Keratinocyte (primary cell): ENCODE measurements around the gene B3GALT6. TPM values are rescaled to one million over a fixed set of nuclear protein-coding genes. Genes with fewer than 3 reads are reported as not detected.

Experiments
- DNase-seq: peaks from one replicate; pipeline ENCODE4 v3.0.0-alpha.2; 2011; ENCODE audit warnings: low read depth, missing footprints, low spot score
- FAIRE-seq: peaks from 2 replicates; lab custom pipeline; 2011; peaks lifted over from hg19 to GRCh38; lab: Jason Lieb, UNC
- H2AFZ ChIP-seq: 2 replicates; pipeline ENCODE4 v1.6.0; 2012; ENCODE audit warnings: low read length, control low read depth, inconsistent platforms; ENCODE audit not compliant: control insufficient read depth
- H3K27ac ChIP-seq: 2 replicates; pipeline ENCODE4 v1.5.1; 2011; ENCODE audit warnings: low read length; ENCODE audit not compliant: control insufficient read depth, insufficient read depth
- H3K27me3 ChIP-seq: 3 replicates; pipeline ENCODE4 v1.6.0; 2011; ENCODE audit warnings: low read length; ENCODE audit not compliant: control insufficient read depth, insufficient read depth; ENCODE audit errors: extremely low read depth
- H3K36me3 ChIP-seq, 2 experiments: 2 replicates in 1 of 2; 3 replicates in 1 of 2; pipeline ENCODE4 v1.5.1; 2011; ENCODE audit warnings: low read length in 2 of 2, mild to moderate bottlenecking in 1 of 2; ENCODE audit not compliant: control insufficient read depth in 2 of 2, insufficient read depth in 2 of 2; ENCODE audit errors: extremely low read depth in 1 of 2
- H3K4me1 ChIP-seq: 3 replicates; pipeline ENCODE4 v1.5.1; 2011; ENCODE audit warnings: low read length; ENCODE audit not compliant: control insufficient read depth, insufficient read depth; ENCODE audit errors: extremely low read depth
- H3K4me2 ChIP-seq: 3 replicates; pipeline ENCODE4 v1.6.0; 2011; ENCODE audit warnings: low read depth, low read length; ENCODE audit not compliant: control insufficient read depth, insufficient read depth; ENCODE audit errors: extremely low read depth
- H3K4me3 ChIP-seq, 3 experiments: fragments of 200-600 bp in 1 of 3; sonication (generic) in 1 of 3; 2 replicates in 2 of 3; 3 replicates in 1 of 3; pipeline ENCODE4 v1.5.1; 2011 to 2016; ENCODE audit warnings: low read length in 3 of 3, mild to moderate bottlenecking in 3 of 3, control low read depth in 2 of 3, inconsistent platforms in 1 of 3, low read depth in 1 of 3, mixed read lengths in 1 of 3, mixed run types in 1 of 3, moderate library complexity in 1 of 3; ENCODE audit not compliant: control insufficient read depth in 2 of 3, insufficient read depth in 2 of 3; ENCODE audit errors: extremely low read depth in 1 of 3
- H3K79me2 ChIP-seq: 2 replicates; pipeline ENCODE4 v1.6.0; 2012; ENCODE audit warnings: low read length; ENCODE audit not compliant: control insufficient read depth, insufficient read depth
- H3K9ac ChIP-seq: 3 replicates; pipeline ENCODE4 v1.6.0; 2011; ENCODE audit warnings: low read length; ENCODE audit not compliant: control insufficient read depth, insufficient read depth; ENCODE audit errors: extremely low read depth
- H3K9me1 ChIP-seq: 3 replicates; pipeline ENCODE4 v1.6.0; 2011; ENCODE audit warnings: low read length; ENCODE audit not compliant: control insufficient read depth, insufficient read depth; ENCODE audit errors: extremely low read depth
- H3K9me3 ChIP-seq: 2 replicates; pipeline ENCODE4 v1.5.1; 2012; ENCODE audit warnings: low read depth, low read length; ENCODE audit not compliant: control insufficient read depth
- H4K20me1 ChIP-seq: 3 replicates; pipeline ENCODE4 v1.6.0; 2011; ENCODE audit warnings: low read length; ENCODE audit not compliant: control insufficient read depth, insufficient read depth; ENCODE audit errors: extremely low read depth
- EZH2 ChIP-seq: IDR thresholded peaks from one replicate; pipeline ENCODE4 v1.6.1; 2012; ENCODE audit warnings: inconsistent platforms, mild to moderate bottlenecking, low read length, moderate library complexity
- dilution Hi-C: fragments of 300-500 bp; cut with MboI; formaldehyde crosslinking; loops from one replicate; pipeline ENCODE4 v1.7.0; 2020; ENCODE audit warnings: low sequenced_read_pairs; ENCODE audit not compliant: extremely low pct_ligation_motif_present
- polyA plus RNA-seq, 5 experiments: library from polyadenylated mRNA; depleted of rRNA in 3 of 5; stranded (reverse) in 3 of 5; stranded (forward) in 1 of 5; unstranded in 1 of 5; fragments of >200 nt; gene quantifications; 1 replicate in 1 of 5; 2 replicates in 3 of 5; 3 replicates in 1 of 5; pipeline versions ENCODE4 v1.2.1 to v1.2.3, GENCODE V29; 2011 to 2012; ENCODE audit warnings: missing spikeins in 2 of 5, low read depth in 1 of 5, low replicate concordance in 1 of 5
- TF ChIP-seq, protein P1 (sequence below), 3 experiments: IDR thresholded peaks in 1 of 3; conservative IDR thresholded peaks in 1 of 3; optimal IDR thresholded peaks in 1 of 3; 2 replicates in 2 of 3; 3 replicates in 1 of 3; pipeline versions ENCODE3 to v1.5.1; 2011; ENCODE audit warnings: low read length in 3 of 3, mild to moderate bottlenecking in 3 of 3, moderate library complexity in 2 of 3, control low read depth in 1 of 3, inconsistent platforms in 1 of 3; ENCODE audit not compliant: insufficient read depth in 2 of 3; ENCODE audit errors: extremely low read depth in 1 of 3

Gene B3GALT6
- polyA plus RNA-seq, 1 donor (not counting 4 experiments of a cell fraction or from before 2014, with no cell fraction given) = 6.8 TPM

DNA sequence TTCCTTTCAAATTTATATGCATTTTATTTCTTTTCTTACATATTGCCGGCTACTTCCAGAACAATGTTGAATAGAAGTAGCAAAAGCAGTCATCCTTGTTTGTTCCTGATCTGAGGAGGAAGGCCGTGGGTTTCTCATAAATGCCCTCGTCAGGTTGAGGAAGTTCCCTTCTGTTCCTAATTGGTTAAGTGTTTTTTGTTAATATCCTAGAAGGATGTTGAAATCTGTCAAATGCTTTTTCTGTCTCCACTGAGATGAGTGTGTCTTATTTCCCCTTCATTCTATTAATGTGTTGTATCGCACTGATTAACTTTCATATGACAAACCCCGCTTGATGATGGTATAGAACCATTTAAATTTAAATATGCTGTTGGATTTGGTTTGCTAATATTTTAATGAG is 42.9 kb upstream of the B3GALT6 start:
- H3K4me3 ChIP-seq = no peak overlapping the region
- DNase-seq (no peak), FAIRE-seq (no peak)
- H3K79me2 ChIP-seq = no peaks in the 10 kb centered on the region
- no peaks in the 10 kb centered on the region for H3K9me1 ChIP-seq
- H4K20me1 ChIP-seq = no peaks in the 10 kb centered on the region
- no peak overlapping the region for H3K9ac ChIP-seq
- no peak overlapping the region for H3K27ac ChIP-seq
- H3K9me3 ChIP-seq = peaks cover 2% of the 10 kb centered on the region
- H3K36me3 ChIP-seq = no peaks in the 10 kb centered on the region
- TF ChIP-seq, protein P1, sequence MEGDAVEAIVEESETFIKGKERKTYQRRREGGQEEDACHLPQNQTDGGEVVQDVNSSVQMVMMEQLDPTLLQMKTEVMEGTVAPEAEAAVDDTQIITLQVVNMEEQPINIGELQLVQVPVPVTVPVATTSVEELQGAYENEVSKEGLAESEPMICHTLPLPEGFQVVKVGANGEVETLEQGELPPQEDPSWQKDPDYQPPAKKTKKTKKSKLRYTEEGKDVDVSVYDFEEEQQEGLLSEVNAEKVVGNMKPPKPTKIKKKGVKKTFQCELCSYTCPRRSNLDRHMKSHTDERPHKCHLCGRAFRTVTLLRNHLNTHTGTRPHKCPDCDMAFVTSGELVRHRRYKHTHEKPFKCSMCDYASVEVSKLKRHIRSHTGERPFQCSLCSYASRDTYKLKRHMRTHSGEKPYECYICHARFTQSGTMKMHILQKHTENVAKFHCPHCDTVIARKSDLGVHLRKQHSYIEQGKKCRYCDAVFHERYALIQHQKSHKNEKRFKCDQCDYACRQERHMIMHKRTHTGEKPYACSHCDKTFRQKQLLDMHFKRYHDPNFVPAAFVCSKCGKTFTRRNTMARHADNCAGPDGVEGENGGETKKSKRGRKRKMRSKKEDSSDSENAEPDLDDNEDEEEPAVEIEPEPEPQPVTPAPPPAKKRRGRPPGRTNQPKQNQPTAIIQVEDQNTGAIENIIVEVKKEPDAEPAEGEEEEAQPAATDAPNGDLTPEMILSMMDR (optimal IDR thresholded peaks at IDR 0.05 in 1 of 3, IDR thresholded peaks at IDR 0.05 in 1 of 3, conservative IDR thresholded peaks at IDR 0.05 in 1 of 3; ENCODE audit: extremely low read depth in 1 of 3, insufficient read depth in 2 of 3, low read length in 3 of 3) = no peak
- no peak for TF ChIP-seq EZH2
- no peaks in the 10 kb centered on the region for H3K4me1 ChIP-seq
- dilution Hi-C loops = no loop called here
- peaks cover 7% of the 10 kb centered on the region for H3K27me3 ChIP-seq
- H3K4me2 ChIP-seq = no peak overlapping the region
- no peak overlapping the region for H2AFZ ChIP-seq

- H3K4me3 ChIP-seq = no peak overlapping the region
- H3K27me3 ChIP-seq = no peaks in the 10 kb centered on the region
- H3K9me1 ChIP-seq = no peaks in the 10 kb centered on the region
- H3K4me2 ChIP-seq = no peak overlapping the region
- no peak for TF ChIP-seq EZH2
- TF ChIP-seq, protein P1 (optimal IDR thresholded peaks at IDR 0.05 in 1 of 3, IDR thresholded peaks at IDR 0.05 in 1 of 3, conservative IDR thresholded peaks at IDR 0.05 in 1 of 3; ENCODE audit: extremely low read depth in 1 of 3, insufficient read depth in 2 of 3, low read length in 3 of 3) = no peak
- H4K20me1 ChIP-seq = no peaks in the 10 kb centered on the region
- no peaks in the 10 kb centered on the region for H3K4me1 ChIP-seq
- FAIRE-seq = no peak
- no peak for DNase-seq
- H2AFZ ChIP-seq = no peak overlapping the region
- H3K36me3 ChIP-seq = no peaks in the 10 kb centered on the region
- H3K79me2 ChIP-seq = no peaks in the 10 kb centered on the region
- H3K27ac ChIP-seq = no peak overlapping the region
- dilution Hi-C loops = no loop called here
- H3K9me3 ChIP-seq = peaks cover 2% of the 10 kb centered on the region
- H3K9ac ChIP-seq = no peak overlapping the region
Observed at GRCh38 chr1:1191734-1192133, 40.3 kb upstream of the B3GALT6 start.
